Gastrocnemius medialis (tissue), 4 donors: Measurements from ENCODE around the gene PAK6. TPM values are rescaled to one million over a fixed set of nuclear protein-coding genes. Genes with fewer than 3 reads are reported as not detected.

Experiments used
- ATAC-seq, 2 donors: fragments of 150-250 bp; one replicate each; pipeline ENCODE4 v1.9.1; 2016
- DNase-seq, 2 donors: peaks; one replicate each; pipeline ENCODE4 v3.0.0-alpha.2; 2019
- H3K27ac ChIP-seq, 4 donors: fragments of 200-600 bp; sonication (generic); 1 replicate in 1 of 4; 2 replicates in 3 of 4; pipeline ENCODE4 v1.5.1; 2016 to 2018; ENCODE audit warnings: mild to moderate bottlenecking in 2 of 4, moderate library complexity in 1 of 4
- H3K27me3 ChIP-seq, 3 donors: fragments of 200-600 bp; sonication (generic) in 2 of 3; 1 replicate in 1 of 3; 2 replicates in 2 of 3; pipeline versions ENCODE4 v1.5.1 to v1.6.0; 2016 to 2019; ENCODE audit warnings: mild to moderate bottlenecking in 1 of 3, moderate library complexity in 1 of 3
- H3K36me3 ChIP-seq, 2 donors: fragments of 200-600 bp; sonication (generic) in 1 of 2; one replicate each; pipeline ENCODE4 v1.5.1; 2017 to 2018
- H3K4me1 ChIP-seq, 2 donors: fragments of 200-600 bp; sonication (generic) in 1 of 2; one replicate each; pipeline ENCODE4 v1.5.1; 2016 to 2017; ENCODE audit warnings: mild to moderate bottlenecking in 2 of 2
- H3K4me3 ChIP-seq, 4 donors: fragments of 200-600 bp; sonication (generic) in 3 of 4; 1 replicate in 1 of 4; 2 replicates in 3 of 4; pipeline ENCODE4 v1.5.1; 2016 to 2019; ENCODE audit warnings: mild to moderate bottlenecking in 2 of 4
- H3K9me3 ChIP-seq, 3 donors: fragments of 200-600 bp; sonication (generic) in 2 of 3; 1 replicate in 1 of 3; 2 replicates in 2 of 3; pipeline ENCODE4 v1.5.1; 2016 to 2019
- POLR2A ChIP-seq, 2 donors: fragments of 450-650 bp; IDR thresholded peaks; one replicate each; pipeline ENCODE4 v1.6.1; 2017; ENCODE audit warnings: antibody characterized with exemption in 2 of 2, mild to moderate bottlenecking in 2 of 2, moderate library complexity in 2 of 2
- in situ Hi-C, 4 donors: fragments of 200-750 bp; cut with MboI; loops; one replicate each; pipeline versions ENCODE4 v1.15.0 to v1.8.0; 2017; ENCODE audit warnings: low sequenced_read_pairs in 4 of 4
- intact Hi-C: fragments of 100-400 bp; cut with DNase I; formaldehyde crosslinking; loops from one replicate; pipeline ENCODE4 v1.15.1; 2023; ENCODE audit warnings: low total_unique reads
- total RNA-seq, 4 donors: library from RNA; depleted of rRNA; stranded (reverse); fragments of >200 nt; gene quantifications; one replicate each; pipeline versions ENCODE4 v1.1.0 to v1.2.3, GENCODE V29; 2016
- TF ChIP-seq, protein P1 (sequence below), 5 experiments: fragments of 450-650 bp in 3 of 5; fragments of 200-600 bp in 2 of 5; sonication (generic) in 2 of 5; IDR thresholded peaks in 4 of 5; conservative IDR thresholded peaks in 1 of 5; 1 replicate in 4 of 5; 2 replicates in 1 of 5; pipeline ENCODE4 v1.5.1; 2016 to 2019; ENCODE audit warnings: antibody characterized with exemption in 5 of 5, mild to moderate bottlenecking in 3 of 5, moderate library complexity in 3 of 5

Gene PAK6
- total RNA-seq, 4 donors from 2014 or later: 1.4 to 2.2 (median 1.5) TPM; not detected in 1

DNA sequence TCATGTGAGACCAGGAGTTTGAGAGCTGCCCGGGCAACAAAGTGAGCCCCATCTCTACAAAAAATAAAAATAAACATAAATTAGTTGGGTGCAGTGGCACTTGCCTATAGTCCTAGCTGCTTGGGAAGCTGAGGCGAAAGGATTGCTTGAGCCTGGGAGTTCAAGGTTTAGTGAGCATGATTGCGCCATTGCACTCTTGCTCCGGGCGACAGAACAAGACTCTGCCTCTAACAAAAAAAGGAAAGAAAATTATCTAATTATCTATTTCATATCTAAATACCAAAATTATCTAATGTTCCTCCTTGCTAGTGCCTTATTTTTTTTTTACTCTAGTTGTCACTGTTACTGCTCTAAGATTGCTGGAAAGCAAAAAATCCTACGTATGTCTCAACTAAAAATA lies 16.7 kb upstream of the PAK6 start:
- Histone ChIP-seq H3K27me3 (no peaks in the 10 kb centered on the region), H3K9me3 (no peaks in the 10 kb centered on the region), H3K4me3 (no peak overlapping the region), H3K27ac (no peak overlapping the region), H3K4me1 (no peaks in the 10 kb centered on the region), H3K36me3 (no peaks in the 10 kb centered on the region)
- no peak for TF ChIP-seq POLR2A (IDR thresholded peaks at IDR 0.05)
- TF ChIP-seq, protein P1, sequence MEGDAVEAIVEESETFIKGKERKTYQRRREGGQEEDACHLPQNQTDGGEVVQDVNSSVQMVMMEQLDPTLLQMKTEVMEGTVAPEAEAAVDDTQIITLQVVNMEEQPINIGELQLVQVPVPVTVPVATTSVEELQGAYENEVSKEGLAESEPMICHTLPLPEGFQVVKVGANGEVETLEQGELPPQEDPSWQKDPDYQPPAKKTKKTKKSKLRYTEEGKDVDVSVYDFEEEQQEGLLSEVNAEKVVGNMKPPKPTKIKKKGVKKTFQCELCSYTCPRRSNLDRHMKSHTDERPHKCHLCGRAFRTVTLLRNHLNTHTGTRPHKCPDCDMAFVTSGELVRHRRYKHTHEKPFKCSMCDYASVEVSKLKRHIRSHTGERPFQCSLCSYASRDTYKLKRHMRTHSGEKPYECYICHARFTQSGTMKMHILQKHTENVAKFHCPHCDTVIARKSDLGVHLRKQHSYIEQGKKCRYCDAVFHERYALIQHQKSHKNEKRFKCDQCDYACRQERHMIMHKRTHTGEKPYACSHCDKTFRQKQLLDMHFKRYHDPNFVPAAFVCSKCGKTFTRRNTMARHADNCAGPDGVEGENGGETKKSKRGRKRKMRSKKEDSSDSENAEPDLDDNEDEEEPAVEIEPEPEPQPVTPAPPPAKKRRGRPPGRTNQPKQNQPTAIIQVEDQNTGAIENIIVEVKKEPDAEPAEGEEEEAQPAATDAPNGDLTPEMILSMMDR (IDR thresholded peaks at IDR 0.05 in 4 of 5, conservative IDR thresholded peaks at IDR 0.05 in 1 of 5): no peak
- DNase-seq (no peak), ATAC-seq (no peak)
- intact Hi-C loops: no loop called here
- in situ Hi-C loops: loop anchor here in 1 of 4 donors (5.0 kb wide), 1 partner anchor 50 kb away; no protein-coding TSS in a partner anchor

DNA sequence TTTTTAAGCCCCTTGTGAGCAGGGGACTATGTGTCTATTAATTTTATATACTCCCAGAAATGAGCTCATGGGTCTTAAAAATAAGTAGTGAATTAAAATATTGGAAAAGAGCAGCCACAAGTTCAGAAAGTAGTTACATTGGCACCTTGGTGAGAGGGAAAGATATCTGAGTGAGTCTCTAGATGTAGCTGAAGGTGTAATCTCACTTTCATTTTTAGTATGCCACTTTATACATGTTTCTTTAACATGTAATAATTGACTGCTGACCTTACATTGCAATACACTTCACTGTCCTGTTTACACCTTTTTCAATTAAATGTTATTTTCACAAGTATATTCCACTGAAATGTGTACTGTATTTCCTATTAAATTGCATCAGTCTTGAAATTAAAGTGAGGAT lies 12.1 kb upstream of the PAK6 start:
- in situ Hi-C loops (no loop called here), intact Hi-C loops (loop anchor here (5.0 kb wide), 1 partner anchor 36 kb away; no protein-coding TSS in a partner anchor)
- Histone ChIP-seq H3K4me1 (no peaks in the 10 kb centered on the region), H3K9me3 (no peaks in the 10 kb centered on the region), H3K36me3 (no peaks in the 10 kb centered on the region), H3K27me3 (no peaks in the 10 kb centered on the region), H3K4me3 (no peak overlapping the region), H3K27ac (no peak overlapping the region)
- DNase-seq (no peak), ATAC-seq (no peak)
- TF ChIP-seq, protein P1 (IDR thresholded peaks at IDR 0.05 in 4 of 5, conservative IDR thresholded peaks at IDR 0.05 in 1 of 5): no peak
- no peak for TF ChIP-seq POLR2A (IDR thresholded peaks at IDR 0.05)

DNA sequence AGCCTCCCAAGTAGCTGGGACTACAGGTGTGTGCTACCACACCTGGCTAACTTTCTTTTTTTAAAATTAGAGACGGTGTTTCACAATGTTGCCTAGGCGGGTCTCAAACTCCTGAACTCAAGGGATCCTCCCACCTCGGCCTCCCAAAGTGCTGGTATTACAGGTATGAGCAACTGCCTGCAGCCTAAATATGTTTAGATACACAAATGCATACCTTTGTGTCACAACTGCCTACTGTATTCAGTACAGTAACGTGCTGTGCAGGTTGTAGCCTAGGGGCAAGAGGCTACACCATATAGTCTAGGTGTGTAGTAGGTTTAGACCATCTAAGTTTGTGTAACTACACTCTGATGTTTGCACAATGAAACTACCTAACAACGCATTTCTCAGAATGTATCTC lies 9.5 kb upstream of the PAK6 start:
- Histone ChIP-seq H3K27me3 (no peaks in the 10 kb centered on the region), H3K4me1 (no peaks in the 10 kb centered on the region), H3K9me3 (no peaks in the 10 kb centered on the region), H3K36me3 (no peaks in the 10 kb centered on the region), H3K27ac (no peak overlapping the region), H3K4me3 (no peak overlapping the region)
- no peak for ATAC-seq
- DNase-seq: no peak
- TF ChIP-seq POLR2A (IDR thresholded peaks at IDR 0.05): no peak
- TF ChIP-seq, protein P1 (IDR thresholded peaks at IDR 0.05 in 4 of 5, conservative IDR thresholded peaks at IDR 0.05 in 1 of 5): no peak
- in situ Hi-C loops (no loop called here), intact Hi-C loops (loop anchor here (5.0 kb wide), 1 partner anchor 33 kb away; no protein-coding TSS in a partner anchor)

DNA sequence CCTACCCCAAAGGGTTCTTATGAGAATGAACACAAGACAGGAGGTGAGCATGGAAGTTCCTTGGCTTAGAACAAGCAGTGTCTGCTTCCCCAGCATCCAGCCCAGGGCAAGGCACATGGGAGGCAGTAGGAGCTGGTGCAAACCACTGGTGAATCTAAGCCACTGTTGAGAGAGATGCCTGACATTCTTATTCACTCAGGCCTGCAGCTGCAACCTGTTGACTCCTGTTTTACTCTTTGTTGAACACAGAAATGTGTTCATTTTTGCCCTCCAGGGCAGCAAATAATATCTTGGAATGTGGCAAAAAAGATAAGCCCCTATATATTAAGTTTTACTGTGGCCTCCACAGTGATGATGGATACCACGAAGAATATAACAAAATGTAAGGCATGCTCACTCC lies 8.9 kb upstream of the PAK6 start:
- in situ Hi-C loops: no loop called here
- Histone ChIP-seq H3K4me1 (no peaks in the 10 kb centered on the region), H3K4me3 (no peak overlapping the region), H3K27me3 (no peaks in the 10 kb centered on the region), H3K27ac (no peak overlapping the region), H3K9me3 (no peaks in the 10 kb centered on the region), H3K36me3 (no peaks in the 10 kb centered on the region)
- intact Hi-C loops: loop anchor here (5.0 kb wide), 1 partner anchor 32 kb away; no protein-coding TSS in a partner anchor
- no peak for TF ChIP-seq POLR2A (IDR thresholded peaks at IDR 0.05)
- TF ChIP-seq, protein P1 (IDR thresholded peaks at IDR 0.05 in 4 of 5, conservative IDR thresholded peaks at IDR 0.05 in 1 of 5): no peak
- ATAC-seq: no peak
- no peak for DNase-seq

DNA sequence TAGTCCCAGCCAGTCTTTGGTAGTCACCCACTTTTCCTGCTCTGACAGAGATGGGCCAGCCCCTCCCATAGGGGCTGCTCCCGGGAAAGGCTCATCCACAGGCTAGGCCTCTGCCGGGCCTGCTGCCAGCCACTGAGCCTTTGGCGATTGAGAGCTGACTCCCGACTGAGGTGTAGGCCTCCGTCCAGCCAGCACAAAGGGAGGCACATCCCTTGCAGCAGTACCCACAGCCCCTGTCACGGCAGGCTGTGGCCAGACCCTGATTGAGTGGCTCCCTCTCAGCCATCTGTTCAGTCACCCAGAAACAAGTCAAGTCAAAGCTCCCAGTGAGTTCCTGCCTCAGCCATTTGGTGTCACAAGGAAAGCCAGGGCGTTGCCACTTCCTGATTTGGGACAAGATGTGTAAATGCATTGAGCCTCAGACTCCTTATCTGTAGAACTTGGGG lies 6.2 kb upstream of the PAK6 start:
- DNase-seq (no peak), ATAC-seq (no peak)
- H3K27me3 ChIP-seq: no peaks in the 10 kb centered on the region
- in situ Hi-C loops: no loop called here
- H3K4me3 ChIP-seq: no peak overlapping the region
- H3K9me3 ChIP-seq: no peaks in the 10 kb centered on the region
- TF ChIP-seq, protein P1 (IDR thresholded peaks at IDR 0.05 in 4 of 5, conservative IDR thresholded peaks at IDR 0.05 in 1 of 5): no peak
- TF ChIP-seq POLR2A (IDR thresholded peaks at IDR 0.05): no peak
- H3K27ac ChIP-seq: no peak overlapping the region
- intact Hi-C loops: no loop called here
- H3K36me3 ChIP-seq: no peaks in the 10 kb centered on the region
- no peaks in the 10 kb centered on the region for H3K4me1 ChIP-seq
